GM12878 (cell line): ENCODE data around the gene TANC2. TPM values are rescaled to one million over a fixed set of nuclear protein-coding genes. Genes with fewer than 3 reads are reported as not detected.
"Not testable (repeated sequence)": the region's sequence is repeated elsewhere in the genome, so short reads cannot be mapped to it uniquely, and the experiment has no call there.

Experiments
- ATAC-seq: fragments of 200-7000 bp; cut with Tn5 transposase; 3 replicates; pipeline ENCODE4 v1.9.1; 2020; ENCODE audit warnings: mild to moderate bottlenecking, moderate library complexity
- BruUV-seq: library from RNA; stranded (reverse); fragments of 400-500 nt; replicated peaks from 2 replicates; lab custom pipeline; 2021; lab: Mats Ljungman, UMichigan
- CTCF ChIA-PET: fragments of 300-600 bp; sonication (Branson Sonifier 250); formaldehyde crosslinking; extraction: SDS; loops from one replicate; lab custom pipeline; 2021; ENCODE audit warnings: inconsistent platforms; lab: Yijun Ruan, JAX
- POLR2A ChIA-PET: fragments of 350-600 bp; formaldehyde crosslinking; extraction: SDS; loops from one replicate; lab custom pipeline; 2021; ENCODE audit warnings: inconsistent platforms; lab: Charles Lee
- RAD21 ChIA-PET: fragments of 300-600 bp; sonication (Branson Sonifier 250); formaldehyde crosslinking; loops from one replicate; lab custom pipeline; 2023; ENCODE audit warnings: antibody characterized with exemption; ENCODE audit not compliant: unreplicated experiment; lab: Charles Lee
- SMC1A ChIA-PET: fragments of 300-600 bp; sonication (Branson Sonifier 250); formaldehyde crosslinking; loops from one replicate; lab custom pipeline; 2023; ENCODE audit not compliant: unreplicated experiment, uncharacterized antibody; lab: Charles Lee
- DNase-seq: peaks from one replicate; pipeline ENCODE4 v3.0.0-alpha.2; 2011; ENCODE audit warnings: low read depth, low spot score
- FAIRE-seq: peaks from 3 replicates; lab custom pipeline; 2011; peaks lifted over from hg19 to GRCh38; lab: Jason Lieb, UNC
- H2AFZ ChIP-seq: 2 replicates; pipeline ENCODE4 v1.6.0; 2011; ENCODE audit warnings: low read depth, low read length, control low read depth; ENCODE audit not compliant: control insufficient read depth
- H3K27ac ChIP-seq: 2 replicates; pipeline ENCODE4 v1.5.1; 2011; ENCODE audit warnings: control low read depth; ENCODE audit not compliant: control insufficient read depth, insufficient read depth
- H3K27me3 ChIP-seq, 2 experiments: replicated peaks in 1 of 2; 2 replicates each; pipeline versions ENCODE4 v1.6.0 to v1.6.1; 2011; ENCODE audit warnings: low read length in 1 of 2; ENCODE audit not compliant: control insufficient read depth in 2 of 2, insufficient read depth in 2 of 2
- H3K36me3 ChIP-seq, 2 experiments: 2 replicates each; pipeline ENCODE4 v1.5.1; 2011; ENCODE audit warnings: low read length in 1 of 2; ENCODE audit not compliant: control insufficient read depth in 2 of 2, insufficient read depth in 2 of 2
- H3K4me1 ChIP-seq: 2 replicates; pipeline ENCODE4 v1.6.1; 2011; ENCODE audit warnings: mild to moderate bottlenecking, low read length, moderate library complexity, mixed read lengths; ENCODE audit not compliant: control insufficient read depth, insufficient read depth
- H3K4me2 ChIP-seq: 2 replicates; pipeline ENCODE4 v1.6.0; 2011; ENCODE audit warnings: control low read depth; ENCODE audit not compliant: control insufficient read depth, insufficient read depth
- H3K4me3 ChIP-seq: fragments of 200-600 bp; sonication (generic); 2 replicates; pipeline ENCODE4 v1.5.1; 2016
- H3K79me2 ChIP-seq: 2 replicates; pipeline ENCODE4 v1.6.0; 2011; ENCODE audit warnings: low read length; ENCODE audit not compliant: control insufficient read depth, insufficient read depth
- H3K9ac ChIP-seq: 2 replicates; pipeline ENCODE4 v1.8.0; 2011; ENCODE audit warnings: low read length, control low read depth, mixed read lengths; ENCODE audit not compliant: control insufficient read depth, insufficient read depth
- H3K9me3 ChIP-seq: replicated peaks from 3 replicates; pipeline ENCODE4 v1.5.1; 2011; ENCODE audit warnings: mild to moderate bottlenecking, low read length; ENCODE audit not compliant: control insufficient read depth, insufficient read depth
- H4K20me1 ChIP-seq: 2 replicates; pipeline ENCODE4 v1.6.0; 2011; ENCODE audit not compliant: control insufficient read depth, insufficient read depth
- ASH2L ChIP-seq: fragments of 300-600, 200-600 bp; sonication (generic); IDR thresholded peaks from 2 replicates; pipeline ENCODE4 v1.6.1; 2017; ENCODE audit warnings: low read depth, mild to moderate bottlenecking, borderline replicate concordance
- BCL11A ChIP-seq: IDR thresholded peaks from 2 replicates; pipeline ENCODE4 v1.6.1; 2011; ENCODE audit warnings: low read depth, low read length
- FOXK2 ChIP-seq: fragments of 450-650 bp; IDR thresholded peaks from 2 replicates; pipeline ENCODE4 v1.6.1; 2017; ENCODE audit warnings: mild to moderate bottlenecking, moderate library complexity
- GATAD2B ChIP-seq: fragments of 450-650 bp; conservative IDR thresholded peaks from 2 replicates; pipeline ENCODE4 v1.6.1; 2017; ENCODE audit warnings: low read depth, mild to moderate bottlenecking, moderate library complexity
- MXI1 ChIP-seq: fragments of 150-350 bp; IDR thresholded peaks from 2 replicates; pipeline ENCODE4 v1.6.1; 2011; ENCODE audit warnings: low read depth, mild to moderate bottlenecking, inconsistent platforms, low read length, improper control_type of control experiment
- MYB ChIP-seq: fragments of 150-350 bp; IDR thresholded peaks from 2 replicates; pipeline ENCODE4 v1.6.1; 2014; ENCODE audit warnings: mild to moderate bottlenecking, low read depth, low read length, borderline replicate concordance
- NFIC ChIP-seq: IDR thresholded peaks from 2 replicates; pipeline ENCODE4 v1.6.1; 2012; ENCODE audit warnings: low read depth, mild to moderate bottlenecking, inconsistent platforms, low read length, moderate library complexity
- RBBP5 ChIP-seq: fragments of 200-600 bp; sonication (generic); conservative IDR thresholded peaks from 2 replicates; pipeline ENCODE4 v1.6.1; 2016
- WRNIP1 ChIP-seq: IDR thresholded peaks from 2 replicates; pipeline ENCODE4 v1.6.1; 2011; ENCODE audit warnings: low read depth, low read length, improper control_type of control experiment, borderline replicate concordance
- ZNF687 ChIP-seq: fragments of 450-650 bp; IDR thresholded peaks from 2 replicates; pipeline ENCODE4 v1.6.1; 2017; ENCODE audit warnings: mild to moderate bottlenecking, moderate library complexity
- ZZZ3 ChIP-seq: IDR thresholded peaks from 2 replicates; pipeline ENCODE4 v1.6.1; 2011; ENCODE audit warnings: low read depth; ENCODE audit not compliant: control insufficient read depth, insufficient read length
- WGBS: methylation state at CpG from one replicate; pipeline ENCODE4 v1.1.6; 2016; ENCODE audit warnings: low lambda C conversion rate; ENCODE audit not compliant: insufficient replicate concordance, insufficient coverage; ENCODE audit errors: missing lambda C conversion rate; 5-methylcytosine and 5-hydroxymethylcytosine counted together
- in situ Hi-C: fragments of 300-500 bp; cut with MboI; formaldehyde crosslinking; loops from 9 replicates; pipeline ENCODE4 v1.14.3; 2018; ENCODE audit warnings: mixed read lengths
- intact Hi-C: fragments of 100-400 bp; cut with micrococcal nuclease; formaldehyde crosslinking; loops from one replicate; pipeline ENCODE4 v1.14.2; 2022; ENCODE audit not compliant: unreplicated experiment
- polyA plus RNA-seq, 11 experiments: library from polyadenylated mRNA; depleted of rRNA in 4 of 11; unstranded in 6 of 11; stranded (reverse) in 5 of 11; fragments of >200 nt; fragmentation: Nextera tagmentation in 4 of 11; fragmentation: Illumina TruSeq in 1 of 11; extraction: Ambion mirVana in 4 of 11; extraction: Trizol in 1 of 11; gene quantifications; 1 replicate in 1 of 11; 2 replicates in 10 of 11; pipeline versions ENCODE4 v1.2.1 to v1.2.3, GENCODE V29; 2011 to 2016; ENCODE audit warnings: inconsistent platforms in 2 of 11, missing spikeins in 2 of 11, low read depth in 1 of 11
- total RNA-seq, 4 experiments: library from RNA; depleted of rRNA in 3 of 4; stranded (reverse); fragments of >200 nt in 3 of 4; fragmentation: Illumina TruSeq in 1 of 4; extraction: Trizol in 1 of 4; gene quantifications; 2 replicates each; pipeline versions ENCODE4 v1.2.1 to v1.2.3, GENCODE V29; 2013 to 2021
- TF ChIP-seq, protein P1 (sequence below): IDR thresholded peaks from 2 replicates; pipeline ENCODE4 v1.6.1; 2012; ENCODE audit warnings: low read depth, low read length, improper control_type of control experiment

The TANC2 gene
- total and polyA plus RNA-seq, 10 of the 15 experiments (the other 5 are each of a cell fraction or from before 2014, with no cell fraction given) = under 0.01 to 0.13 (median 0.03) TPM; not detected in 2

DNA sequence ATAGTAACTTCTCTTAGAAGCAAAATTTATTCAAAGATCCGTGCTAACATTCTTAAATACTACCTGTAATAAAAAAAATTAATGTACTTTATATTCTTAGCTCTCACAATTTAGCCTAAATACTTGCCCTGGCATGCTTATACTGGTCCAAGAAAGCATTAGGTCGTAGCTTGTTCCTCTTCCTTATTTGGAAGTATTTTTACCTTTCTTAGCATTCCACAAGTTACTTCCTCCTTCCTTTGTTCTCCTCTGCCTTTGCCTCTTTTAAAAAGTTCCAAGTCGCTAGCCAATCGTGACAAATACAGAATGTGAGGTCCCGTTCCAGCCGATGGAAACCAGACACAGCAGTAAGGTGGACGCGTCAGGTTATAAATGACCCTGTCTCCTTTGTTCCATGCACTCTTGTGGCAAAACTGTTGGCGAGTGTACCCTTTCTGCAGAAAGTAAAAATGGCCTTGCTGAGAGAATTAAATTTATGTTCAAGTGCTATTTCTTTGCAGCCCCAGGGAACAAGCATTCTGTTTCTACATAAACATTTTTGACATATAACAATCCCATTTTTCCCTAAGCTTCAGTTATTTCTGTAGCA, 10.7 kb downstream of the TANC2 start:
- 47% methylated on average over 9 of the region's 9 CpGs for WGBS
- intact Hi-C loops, H2AFZ ChIP-seq, FAIRE-seq, H3K27ac ChIP-seq, ATAC-seq, H3K79me2 ChIP-seq, RAD21 ChIA-PET, DNase-seq, H3K9ac ChIP-seq, H3K4me3 ChIP-seq, H3K9me3 ChIP-seq, H3K4me2 ChIP-seq, BruUV-seq, H3K36me3 ChIP-seq, in situ Hi-C loops, POLR2A ChIA-PET, H3K27me3 ChIP-seq, H3K4me1 ChIP-seq, H4K20me1 ChIP-seq, CTCF ChIA-PET: not testable (repeated sequence)
- SMC1A ChIA-PET = interaction anchor here (0.6 to 0.7 kb wide), 2 partner anchors 12 to 43 kb away, joined by 3 read pairs; no protein-coding TSS in a partner anchor

DNA sequence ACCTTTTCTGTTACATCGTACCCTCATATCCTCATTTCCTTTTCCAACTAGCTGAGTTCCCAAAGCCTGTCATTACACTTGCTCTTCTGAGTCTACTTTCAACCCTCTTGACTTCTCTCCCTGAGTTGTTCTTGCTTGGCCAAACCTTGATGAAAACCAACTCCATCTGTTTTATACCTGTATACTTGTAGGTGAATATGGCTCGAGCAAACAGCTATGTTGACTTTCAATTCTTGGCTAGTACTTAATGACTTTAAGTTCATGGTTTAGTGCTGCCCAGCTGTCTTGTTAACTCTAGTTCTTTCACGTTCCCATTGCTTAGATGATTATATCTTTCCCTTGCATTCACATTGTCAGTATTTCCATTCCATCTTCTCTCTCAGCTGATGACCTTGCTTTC, 14.8 kb downstream of the TANC2 start:
- DNase-seq (no peak), FAIRE-seq (no peak), ATAC-seq (no peak)
- no peak overlapping the region for H3K27ac ChIP-seq
- TF ChIP-seq GATAD2B (no peak), NFIC (no peak), ZNF687 (no peak), BCL11A (no peak), FOXK2 (no peak), RBBP5 (no peak), WRNIP1 (no peak), ZZZ3 (no peak), ASH2L (no peak), MXI1 (no peak), MYB (no peak)
- TF ChIP-seq, protein P1, sequence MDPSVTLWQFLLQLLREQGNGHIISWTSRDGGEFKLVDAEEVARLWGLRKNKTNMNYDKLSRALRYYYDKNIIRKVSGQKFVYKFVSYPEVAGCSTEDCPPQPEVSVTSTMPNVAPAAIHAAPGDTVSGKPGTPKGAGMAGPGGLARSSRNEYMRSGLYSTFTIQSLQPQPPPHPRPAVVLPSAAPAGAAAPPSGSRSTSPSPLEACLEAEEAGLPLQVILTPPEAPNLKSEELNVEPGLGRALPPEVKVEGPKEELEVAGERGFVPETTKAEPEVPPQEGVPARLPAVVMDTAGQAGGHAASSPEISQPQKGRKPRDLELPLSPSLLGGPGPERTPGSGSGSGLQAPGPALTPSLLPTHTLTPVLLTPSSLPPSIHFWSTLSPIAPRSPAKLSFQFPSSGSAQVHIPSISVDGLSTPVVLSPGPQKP = no peak
- no peaks in the 10 kb centered on the region; the same call in 2 of the 3 replicates for H3K9me3 ChIP-seq
- no TSS peak for BruUV-seq
- H3K9ac ChIP-seq = no peak overlapping the region
- RAD21 ChIA-PET = no interaction called here
- POLR2A ChIA-PET = interaction anchor here (0.6 kb wide), 1 partner anchor 454 kb away, joined by 7 read pairs; no protein-coding TSS in a partner anchor
- intact Hi-C loops (no loop called here), in situ Hi-C loops (no loop called here)
- 18% methylated on average over 3 of the region's 3 CpGs for WGBS
- no peaks in the 10 kb centered on the region for H3K36me3 ChIP-seq
- no peaks in the 10 kb centered on the region for H3K27me3 ChIP-seq
- no peaks in the 10 kb centered on the region for H3K79me2 ChIP-seq
- SMC1A ChIA-PET = interaction anchor here (1.0 kb wide), 1 partner anchor 19 kb away, joined by 3 read pairs; no protein-coding TSS in a partner anchor
- no peaks in the 10 kb centered on the region for H3K4me1 ChIP-seq
- no peak overlapping the region for H3K4me2 ChIP-seq
- no peak overlapping the region for H3K4me3 ChIP-seq
- no peak overlapping the region for H2AFZ ChIP-seq
- H4K20me1 ChIP-seq = no peaks in the 10 kb centered on the region
- CTCF ChIA-PET = no interaction called here
